GM23248 (cell line): ENCODE results near the gene MYL12B.

ENCODE experiments used
- EZH2 ChIP-seq: fragments of 200-600 bp; sonication (generic); IDR thresholded peaks from 2 replicates; pipeline ENCODE4 v1.6.1; 2018; ENCODE audit warnings: antibody characterized with exemption, mild to moderate bottlenecking; ENCODE audit not compliant: insufficient read depth, poor library complexity, severe bottlenecking
- EZH2phosphoT487 ChIP-seq: fragments of 200-600 bp; sonication (generic); IDR thresholded peaks from 2 replicates; pipeline ENCODE4 v1.6.1; 2018; ENCODE audit warnings: antibody characterized with exemption, moderate library complexity, mild to moderate bottlenecking, low read depth; ENCODE audit not compliant: insufficient read depth

DNA sequence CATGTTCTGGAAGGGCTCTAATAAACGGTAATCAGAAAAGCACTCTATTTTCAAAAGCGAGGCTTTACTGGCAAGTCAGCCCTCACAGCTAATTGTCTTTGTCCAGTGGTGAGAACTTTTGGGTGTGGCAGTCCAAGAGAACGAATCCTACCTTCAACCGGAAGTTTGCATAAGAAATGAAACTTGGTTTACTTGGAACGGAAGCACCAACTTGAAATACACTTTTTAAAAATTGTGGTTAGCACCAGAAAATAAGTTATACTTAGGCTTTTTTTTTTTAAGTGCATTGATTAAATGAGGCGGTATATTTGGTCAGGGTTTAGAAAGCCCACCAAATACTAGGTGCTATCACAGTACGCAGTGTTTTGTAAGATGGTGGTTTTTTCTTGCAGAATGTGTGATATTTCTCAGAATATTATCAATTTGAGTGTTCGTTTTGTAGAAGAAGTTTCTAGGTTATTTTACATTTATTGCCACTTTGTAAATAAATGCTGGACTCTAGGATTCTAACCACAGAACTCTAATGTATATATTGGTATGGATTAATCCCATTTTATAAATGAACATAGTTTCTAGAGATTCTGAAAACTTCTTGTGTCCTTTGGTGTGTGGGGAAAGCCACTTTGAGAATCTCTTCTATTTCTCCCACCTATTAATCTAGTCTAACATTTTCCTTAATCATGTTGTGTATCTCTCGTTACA, 13.1 kb upstream of the MYL12B start:
- TF ChIP-seq EZH2 (no peak), EZH2phosphoT487 (no peak)
